Activated CD4-positive, alpha-beta T cell treated with anti-CD3 and anti-CD28 coated beads, Interleukin-2, Interleukin-6, amounts not matched to agents 100 ng/mL and 50 ng/mL, durations not matched to agents 16 hours and 8 hours (primary cell): Measurements from ENCODE around the gene EEPD1.

Source experiments
- DNase-seq: peaks from one replicate; pipeline ENCODE4 v3.0.0-alpha.2; 2020

EEPD1 gene

DNA sequence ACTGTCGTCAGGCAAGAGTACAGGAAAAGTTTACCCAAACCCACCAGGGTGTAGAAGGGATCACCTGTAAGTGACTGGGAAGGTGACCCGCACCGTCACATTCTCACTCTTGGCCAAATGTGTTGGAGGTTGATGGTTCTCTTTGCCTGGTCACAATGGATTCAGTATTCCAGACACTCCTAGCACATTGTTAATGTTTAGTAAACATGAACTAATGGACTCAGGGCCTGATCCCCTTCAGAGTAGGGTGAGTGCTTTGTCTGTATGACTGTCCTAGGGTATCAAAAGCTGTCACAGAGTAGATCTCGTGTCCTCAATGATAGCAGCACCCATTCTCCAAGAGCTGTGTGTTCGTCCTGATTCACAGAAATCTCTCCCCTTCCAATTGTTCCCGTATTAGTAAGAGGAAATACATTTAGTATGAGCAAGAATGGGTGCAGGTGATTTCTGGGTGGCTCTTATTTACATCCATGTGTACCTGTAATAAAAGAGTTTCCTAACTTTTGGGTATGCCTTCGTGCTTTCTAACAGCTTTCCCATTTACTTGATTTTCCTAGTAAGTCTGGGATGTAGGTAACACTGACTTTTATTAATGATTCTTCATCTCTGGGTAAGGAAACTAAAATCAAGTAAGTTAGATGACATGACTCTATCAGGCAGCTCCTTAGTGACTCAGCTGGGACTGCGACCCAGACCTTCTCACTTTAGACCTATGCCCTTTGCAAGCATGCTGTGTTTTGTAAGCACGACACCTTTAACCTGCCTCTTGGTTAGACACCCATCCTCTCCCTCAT is 4.7 kb downstream of the EEPD1 start:
- no peak for DNase-seq

- DNase-seq = no peak
Observed at GRCh38 chr7:36158321-36158605, 5.2 kb downstream of the EEPD1 start.

- DNase-seq = no peak
Observed at GRCh38 chr7:36159618-36160017, 6.6 kb downstream of the EEPD1 start.

DNA sequence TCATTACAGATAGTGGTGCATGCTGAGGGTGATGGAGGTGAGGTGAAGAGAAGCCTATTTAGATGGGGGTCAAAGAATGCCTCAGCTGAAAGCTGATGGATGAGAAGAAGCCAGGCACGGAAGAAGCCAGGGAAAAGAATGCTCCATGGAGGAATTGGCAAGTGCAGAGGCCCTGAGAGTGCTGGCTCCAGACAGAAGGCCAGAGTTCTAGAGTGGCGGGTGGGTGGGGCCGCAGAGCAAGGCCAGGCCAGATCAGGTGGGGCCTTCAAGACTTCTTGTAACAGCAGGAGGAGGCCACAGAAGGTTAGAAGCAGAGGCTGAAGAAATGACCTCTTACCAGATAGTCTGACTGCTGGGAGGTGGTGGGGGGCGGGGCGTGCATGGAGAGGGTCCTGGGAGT is 7.3 kb downstream of the EEPD1 start:
- DNase-seq = no peak

DNA sequence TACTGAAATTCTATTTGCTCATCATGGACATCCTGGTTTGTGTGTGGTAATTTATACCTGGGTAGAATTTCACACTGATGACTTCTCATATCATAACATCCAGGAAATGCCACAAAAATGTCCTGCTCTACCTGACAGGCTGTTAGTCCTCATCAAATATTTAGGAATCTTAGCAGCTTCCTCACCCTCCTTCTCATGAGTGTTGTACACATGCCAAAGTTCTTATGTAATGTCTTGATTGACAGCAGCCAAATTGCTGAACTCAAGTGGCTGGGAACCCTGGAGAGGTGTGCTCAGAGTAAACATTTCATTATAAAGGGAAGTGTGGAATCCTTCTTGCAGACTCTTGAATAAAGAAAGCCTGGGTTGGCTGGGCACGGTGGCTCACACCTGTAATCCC is 8.9 kb downstream of the EEPD1 start:
- DNase-seq = no peak

DNA sequence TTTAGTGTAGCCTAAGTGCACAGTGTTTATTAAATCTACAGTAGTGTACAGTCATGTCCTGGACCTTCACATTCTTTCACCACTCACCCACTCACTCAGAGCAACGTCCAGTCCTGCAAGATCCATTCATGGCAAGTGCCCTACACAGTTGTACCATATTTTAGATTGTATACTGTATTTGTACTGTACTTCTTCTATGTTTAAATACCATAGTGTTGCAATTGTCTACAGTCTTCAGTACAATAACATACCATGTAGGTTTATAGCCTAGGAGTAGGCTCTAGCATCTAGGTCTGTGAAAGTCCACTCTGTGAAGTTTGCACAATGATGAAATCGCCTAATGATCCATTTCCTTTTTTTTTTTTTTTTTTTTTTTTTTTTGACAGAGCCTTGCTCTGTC is 12.0 kb downstream of the EEPD1 start:
- no peak for DNase-seq

DNA sequence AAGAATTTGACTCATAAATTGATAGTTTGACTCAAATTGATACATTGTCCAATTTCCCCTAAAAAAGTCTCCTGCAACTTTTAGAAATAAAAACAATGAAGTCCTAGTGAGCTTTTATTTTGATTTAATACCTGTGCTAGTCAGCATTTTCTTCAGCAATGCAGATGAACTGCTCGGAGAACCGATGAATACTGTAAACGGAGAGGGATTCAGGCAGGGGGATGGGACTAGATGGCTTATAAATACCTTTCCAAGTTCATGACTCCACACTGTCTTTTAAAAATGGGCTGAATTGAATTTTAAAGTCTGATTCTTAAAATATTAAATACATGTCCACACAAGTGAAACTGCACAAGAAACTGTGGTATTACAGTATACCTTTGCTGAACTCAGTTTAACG is 12.7 kb downstream of the EEPD1 start:
- no peak for DNase-seq

DNA sequence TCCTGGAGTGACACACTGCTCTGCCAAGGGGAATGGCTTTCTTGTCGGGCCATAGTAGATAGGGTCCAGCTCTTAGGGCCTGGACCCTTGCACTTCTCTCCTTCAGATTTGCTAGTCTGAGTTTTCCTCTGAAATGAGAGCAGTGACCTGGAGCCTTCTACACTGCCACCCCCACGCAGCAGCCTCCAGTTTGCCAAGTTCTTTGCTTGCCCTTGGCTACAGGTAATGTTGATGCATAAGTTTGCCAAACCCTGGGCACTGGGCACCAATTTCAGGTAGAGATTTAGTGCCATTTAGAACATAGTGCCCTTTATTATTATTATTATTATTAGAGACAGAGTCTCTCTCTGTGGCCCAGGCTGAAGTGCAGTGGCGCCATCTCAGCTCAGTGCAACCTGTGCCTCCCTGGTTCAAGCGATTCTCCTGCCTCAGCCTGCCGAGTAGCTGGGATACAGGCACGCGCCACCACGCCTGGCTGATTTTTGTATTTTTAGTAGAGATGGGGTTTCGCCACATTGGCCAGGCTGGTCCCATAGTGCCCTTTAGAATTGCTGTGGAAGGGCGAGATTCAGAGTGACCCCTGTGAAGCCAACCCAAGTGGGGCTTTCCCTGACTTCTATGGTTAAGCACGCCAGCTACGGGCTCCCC is 14.5 kb downstream of the EEPD1 start:
- no peak for DNase-seq

- DNase-seq = peak; percentile 14
Observed at GRCh38 chr7:36171503-36171902, 18.4 kb downstream of the EEPD1 start.

- no peak for DNase-seq
Observed at GRCh38 chr7:36175886-36176285, 22.8 kb downstream of the EEPD1 start.

GRCh38 chr7:36176697-36177096 is 23.6 kb downstream of the EEPD1 start:
- no peak for DNase-seq

DNA sequence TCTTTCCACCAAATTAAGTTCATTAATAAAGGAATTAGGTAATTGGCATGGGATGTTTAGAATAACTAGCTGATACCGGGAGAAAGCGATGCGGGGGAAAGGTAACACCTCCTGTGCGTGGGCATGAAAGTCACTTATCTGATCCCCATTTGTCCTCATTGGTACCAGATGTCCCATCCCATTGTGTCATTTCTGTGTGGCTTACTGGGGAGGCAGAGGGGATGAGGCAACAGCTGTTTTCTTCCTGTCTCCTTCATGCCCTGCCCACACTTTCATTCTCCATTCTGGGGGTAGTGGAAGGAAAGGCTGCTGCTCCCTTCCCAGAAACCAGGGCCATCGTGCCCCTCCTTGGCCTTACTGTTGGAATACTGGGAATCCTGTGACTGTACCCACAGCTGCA is 27.1 kb downstream of the EEPD1 start:
- DNase-seq = no peak

GRCh38 chr7:36181668-36182067 is 28.6 kb downstream of the EEPD1 start:
- no peak for DNase-seq

- no peak for DNase-seq
Observed at GRCh38 chr7:36182854-36183604, 30.0 kb downstream of the EEPD1 start.

- no peak for DNase-seq
Observed at GRCh38 chr7:36185092-36185491, 32.0 kb downstream of the EEPD1 start.

DNA sequence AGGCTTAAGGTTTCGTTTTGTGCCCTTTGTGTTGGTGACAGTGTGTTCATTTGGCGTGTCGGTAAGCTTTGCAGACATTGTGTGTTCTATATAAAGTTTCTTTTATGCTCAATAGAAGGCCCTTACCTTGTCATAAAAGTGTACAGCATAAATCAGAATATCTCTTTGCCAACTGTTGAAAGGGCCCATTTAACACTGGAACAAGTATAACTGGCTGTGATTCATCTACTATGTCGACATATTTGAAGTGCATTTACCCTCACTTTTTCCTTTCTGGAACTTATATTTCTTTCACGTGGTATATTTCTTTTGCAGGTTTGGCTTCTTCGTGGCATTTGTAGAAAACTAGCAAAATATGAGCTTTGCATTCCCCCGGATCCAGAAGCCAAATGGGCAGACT is 32.7 kb downstream of the EEPD1 start:
- DNase-seq = no peak

DNA sequence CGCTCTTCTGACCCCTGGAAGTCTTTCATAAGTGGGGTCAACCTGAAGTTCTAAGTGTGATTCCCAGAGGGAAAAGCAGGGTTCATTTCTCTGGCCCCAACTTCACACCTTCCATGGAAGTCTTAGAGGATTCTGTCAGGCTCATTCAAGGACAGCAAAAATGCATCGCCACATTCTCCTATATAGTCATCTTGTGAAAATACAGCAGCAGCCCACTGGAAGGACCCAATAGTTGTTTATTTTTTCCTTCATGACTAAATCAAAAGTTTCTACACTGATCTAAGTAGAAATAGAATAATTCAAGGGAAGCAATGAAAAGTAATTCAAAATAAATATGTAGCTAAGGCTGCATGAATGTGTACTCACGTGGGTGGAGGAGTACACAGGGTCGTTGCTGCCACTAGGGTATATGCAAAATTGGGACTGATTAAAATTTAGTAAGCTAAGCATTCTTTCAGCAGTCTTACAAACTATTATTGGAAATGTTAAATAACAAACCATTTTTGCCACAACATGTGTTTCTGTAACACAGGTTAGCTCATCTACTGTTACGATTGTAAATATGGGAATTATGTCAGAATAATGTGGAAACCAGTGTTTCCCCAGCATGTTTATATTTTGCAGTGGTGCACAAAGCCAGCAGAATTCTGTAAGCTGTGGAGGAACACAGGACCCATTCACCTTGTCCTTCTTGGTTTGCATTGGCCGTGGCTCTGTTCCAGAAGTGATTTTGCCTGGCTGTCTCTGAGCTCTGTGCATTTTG is 33.5 kb downstream of the EEPD1 start:
- no peak for DNase-seq

- DNase-seq = no peak
Observed at GRCh38 chr7:36188266-36188665, 35.2 kb downstream of the EEPD1 start.

GRCh38 chr7:36188906-36189305 is 35.9 kb downstream of the EEPD1 start:
- DNase-seq = no peak

GRCh38 chr7:36190447-36191291 is 37.6 kb downstream of the EEPD1 start:
- no peak for DNase-seq

- no peak for DNase-seq
Observed at GRCh38 chr7:36191292-36191920, 38.4 kb downstream of the EEPD1 start.
